Measurements from ENCODE around the gene XNDC1N.
"Not testable (repeated sequence)": the region's sequence is repeated elsewhere in the genome, so short reads cannot be mapped to it uniquely, and the experiment has no call there.

Gene XNDC1N

GRCh38 chr11:71933141-71933933, 4.9 kb upstream of the XNDC1N start:
- DNase-seq (ENCODE audit: low spot score) = no peak

DNA sequence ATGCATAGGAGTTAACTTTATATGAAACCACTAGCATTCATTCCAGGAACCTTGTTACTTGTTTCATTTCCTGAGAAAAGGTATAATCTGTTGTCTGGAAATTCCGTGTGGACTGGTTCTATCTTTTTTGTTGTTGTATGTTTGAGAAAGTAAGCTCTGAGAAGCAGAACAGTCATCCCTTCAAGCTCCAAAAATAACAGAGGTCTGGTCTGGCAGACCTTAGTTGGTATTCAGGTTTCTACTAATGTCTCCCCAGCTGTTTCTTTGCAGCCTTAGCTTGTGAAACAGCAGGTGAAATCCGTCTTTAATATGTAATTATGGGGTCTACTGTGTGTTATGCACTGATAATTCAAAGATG, 2.8 kb upstream of the XNDC1N start:
- DNase-seq (ENCODE audit: low spot score) = no peak

- no peak for DNase-seq (ENCODE audit: low spot score)
Observed at GRCh38 chr11:71930556-71931244, 2.3 kb upstream of the XNDC1N start.

DNA sequence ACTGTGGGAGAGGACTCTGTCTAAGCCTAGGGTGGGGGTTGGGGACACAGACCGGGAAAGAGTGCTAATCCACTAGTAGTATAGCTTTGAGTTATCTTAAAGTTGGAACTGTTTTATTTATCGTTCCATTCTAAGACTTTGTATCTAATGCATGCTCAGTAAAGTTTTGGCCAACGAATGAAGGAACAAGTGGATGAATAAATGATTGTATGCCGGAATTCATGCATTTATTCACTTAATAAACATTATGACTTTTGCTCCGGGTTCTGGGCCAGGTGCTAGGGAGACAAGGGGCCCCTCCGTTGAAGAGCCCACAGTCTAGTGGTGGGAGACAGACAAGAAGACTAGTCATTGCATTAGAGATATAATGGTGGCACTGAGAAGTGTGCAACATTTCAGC, 1.1 kb upstream of the XNDC1N start:
- no peak for DNase-seq (ENCODE audit: low spot score)

GRCh38 chr11:71928737-71929443, 496 bp upstream of the XNDC1N start, which contains the start of gene RNF121:
TSS of gene RNF121 (plus strand) at chr11:71929046. CDS start at chr11:71929062, 16 bp downstream.
- peak; percentile 95 for DNase-seq (ENCODE audit: low spot score)

GRCh38 chr11:71917646-71918140, 10.7 kb downstream of the XNDC1N start:
- DNase-seq (ENCODE audit: low spot score) = no peak

- no peak for DNase-seq (ENCODE audit: low spot score)
Observed at GRCh38 chr11:71914617-71915189, 13.7 kb downstream of the XNDC1N start.

DNA sequence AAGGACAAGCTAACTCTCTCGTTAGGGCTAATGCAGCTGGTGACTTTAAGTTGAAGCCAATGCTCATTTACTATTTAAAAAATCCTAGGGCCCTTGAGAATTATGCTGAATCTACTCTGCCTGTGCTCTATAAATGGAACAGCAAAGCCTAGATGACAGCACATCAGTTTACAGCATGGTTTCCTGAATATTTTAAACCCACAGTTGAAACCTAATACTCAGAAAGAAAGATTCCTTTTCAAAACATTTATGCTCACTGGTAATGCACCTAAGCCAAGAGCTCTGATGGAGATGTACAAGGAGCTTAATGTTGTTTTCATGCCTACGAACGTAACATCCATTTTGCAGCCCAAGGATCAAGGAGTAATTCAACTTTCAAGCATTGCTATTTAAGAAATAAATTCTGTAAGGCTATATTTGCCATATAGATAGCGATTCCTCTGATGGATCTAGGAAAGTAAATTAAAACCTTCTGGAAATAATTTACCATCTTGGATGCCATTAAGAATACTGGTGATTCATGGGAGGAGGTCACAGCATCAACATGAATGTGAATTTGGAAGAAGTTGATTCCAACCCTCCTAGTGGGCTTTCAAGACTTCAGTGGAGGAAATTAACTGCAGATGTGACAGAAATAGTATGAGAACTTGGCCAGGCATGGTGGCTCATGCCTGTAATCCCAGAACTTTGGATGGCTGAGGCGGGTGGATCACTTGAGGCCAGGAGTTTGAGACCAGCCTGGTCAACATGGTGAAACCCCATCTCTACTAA, 14.5 kb downstream of the XNDC1N start:
- no peak for DNase-seq (ENCODE audit: low spot score)

GRCh38 chr11:71911986-71912340, 16.4 kb downstream of the XNDC1N start:
- not testable (repeated sequence) for DNase-seq (ENCODE audit: low spot score)

GRCh38 chr11:71911321-71911985, 16.9 kb downstream of the XNDC1N start:
- DNase-seq (ENCODE audit: low spot score) = not testable (repeated sequence)

GRCh38 chr11:71910775-71911174, 17.6 kb downstream of the XNDC1N start:
- not testable (repeated sequence) for DNase-seq (ENCODE audit: low spot score)

DNA sequence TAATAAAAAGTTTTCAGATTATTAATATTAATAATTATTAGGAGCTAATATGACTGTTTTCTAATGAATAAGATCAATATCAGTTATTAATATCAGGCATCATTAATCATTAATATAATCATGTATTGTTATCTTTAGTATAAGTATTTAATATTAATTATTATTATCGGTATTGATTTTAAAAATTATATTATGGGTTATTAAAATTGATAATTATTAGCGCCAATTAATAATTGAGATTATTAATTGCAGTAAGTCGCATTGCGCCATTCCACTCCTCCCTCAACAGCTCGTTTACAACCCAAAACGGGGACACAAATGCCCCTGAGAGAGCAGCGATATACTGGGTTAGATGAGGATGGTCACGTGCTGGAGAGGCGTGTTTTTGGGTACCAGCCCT, 20.2 kb downstream of the XNDC1N start:
- DNase-seq (ENCODE audit: low spot score) = no peak

DNA sequence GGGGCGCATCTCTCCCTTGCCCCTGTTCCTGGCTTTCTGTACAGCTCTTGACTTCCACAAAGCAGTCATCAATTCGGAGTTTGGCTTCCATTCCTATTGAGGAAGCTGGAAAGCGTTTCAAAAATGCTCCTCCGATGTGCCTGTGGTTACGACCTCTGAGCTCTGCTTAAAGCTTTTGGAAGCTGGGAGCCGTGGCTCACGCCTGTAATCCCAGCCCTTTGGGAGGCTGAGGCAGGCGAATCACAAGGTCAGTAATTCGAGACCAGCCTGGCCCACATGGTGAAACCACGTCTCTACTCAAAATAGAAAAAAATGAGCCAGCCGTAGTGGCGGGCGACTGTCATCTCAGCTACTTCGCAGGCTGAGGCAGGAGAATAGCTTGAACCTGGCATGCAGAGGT, 27.3 kb downstream of the XNDC1N start:
- DNase-seq (ENCODE audit: low spot score) = not testable (repeated sequence)

DNA sequence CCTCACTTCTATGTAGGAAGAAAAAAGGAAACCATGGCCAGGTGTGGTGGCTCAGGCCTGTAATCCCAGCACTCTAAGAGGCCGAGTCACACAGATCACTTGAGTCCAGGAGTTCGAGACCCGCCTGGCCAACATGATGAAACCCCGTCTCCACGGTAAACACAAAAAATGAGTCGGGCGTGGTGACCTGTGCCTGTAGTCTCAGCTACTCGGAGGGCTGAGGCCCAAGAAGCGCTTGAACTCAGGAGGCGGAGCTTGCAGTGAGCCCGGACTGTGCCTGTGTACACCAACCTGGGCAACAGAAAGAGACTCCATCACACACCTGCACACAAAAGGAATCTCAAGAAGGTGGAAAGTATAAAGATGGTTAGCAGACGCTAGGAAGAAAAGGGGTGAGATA, 32.4 kb downstream of the XNDC1N start:
- DNase-seq (ENCODE audit: low spot score) = no peak

DNA sequence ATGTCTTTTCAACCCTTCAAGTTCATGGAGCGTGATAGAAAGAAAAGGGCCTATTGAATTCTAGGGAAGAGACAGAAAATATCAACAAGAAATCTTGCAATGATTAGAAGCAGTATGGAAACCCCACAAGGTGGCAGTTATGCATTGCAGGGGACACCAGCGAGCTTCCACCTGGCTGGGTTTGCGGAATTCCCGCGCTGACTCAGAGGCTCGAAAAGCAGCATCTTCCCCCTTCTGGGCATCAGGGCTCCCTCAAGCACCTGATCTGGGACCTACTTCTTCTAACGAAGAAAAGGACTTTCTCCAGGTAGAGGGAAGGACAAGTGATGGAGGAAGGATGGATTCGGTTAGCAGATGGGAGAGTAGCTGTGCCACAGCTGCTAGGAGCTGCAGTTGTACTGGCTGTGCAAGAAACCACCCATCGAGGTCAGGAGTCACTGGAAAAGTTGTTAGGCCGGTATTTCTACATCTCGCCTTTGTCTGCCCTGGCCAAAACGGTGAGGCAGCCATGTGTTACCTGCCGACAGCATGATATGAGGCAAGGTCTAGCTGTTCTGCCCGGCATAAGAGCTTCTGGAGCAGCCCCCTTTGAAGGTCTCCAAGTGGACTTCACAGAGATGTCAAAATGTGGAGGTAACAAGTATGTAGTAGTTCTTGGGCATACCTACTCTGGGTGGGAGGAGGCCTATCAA, 39.1 kb downstream of the XNDC1N start:
- DNase-seq (ENCODE audit: low spot score) = not testable (repeated sequence)

- not testable (repeated sequence) for DNase-seq (ENCODE audit: low spot score)
Observed at GRCh38 chr11:71888335-71889010, 39.9 kb downstream of the XNDC1N start.

- DNase-seq (ENCODE audit: low spot score) = not testable (repeated sequence)
Observed at GRCh38 chr11:71885806-71886205, 42.6 kb downstream of the XNDC1N start.
